Gastrocnemius medialis (tissue), 4 donors: ENCODE data around the gene ANKRD31. TPM values are rescaled to one million over a fixed set of nuclear protein-coding genes. Genes with fewer than 3 reads are reported as not detected.
"Not testable (repeated sequence)": the region's sequence is repeated elsewhere in the genome, so short reads cannot be mapped to it uniquely, and the experiment has no call there.

Source experiments
- ATAC-seq, 2 donors: fragments of 150-250 bp; one replicate each; pipeline ENCODE4 v1.9.1; 2016
- DNase-seq, 2 donors: peaks; one replicate each; pipeline ENCODE4 v3.0.0-alpha.2; 2019
- H3K27ac ChIP-seq, 4 donors: fragments of 200-600 bp; sonication (generic); 1 replicate in 1 of 4; 2 replicates in 3 of 4; pipeline ENCODE4 v1.5.1; 2016 to 2018; ENCODE audit warnings: mild to moderate bottlenecking in 2 of 4, moderate library complexity in 1 of 4
- H3K27me3 ChIP-seq, 3 donors: fragments of 200-600 bp; sonication (generic) in 2 of 3; 1 replicate in 1 of 3; 2 replicates in 2 of 3; pipeline versions ENCODE4 v1.5.1 to v1.6.0; 2016 to 2019; ENCODE audit warnings: mild to moderate bottlenecking in 1 of 3, moderate library complexity in 1 of 3
- H3K36me3 ChIP-seq, 2 donors: fragments of 200-600 bp; sonication (generic) in 1 of 2; one replicate each; pipeline ENCODE4 v1.5.1; 2017 to 2018
- H3K4me1 ChIP-seq, 2 donors: fragments of 200-600 bp; sonication (generic) in 1 of 2; one replicate each; pipeline ENCODE4 v1.5.1; 2016 to 2017; ENCODE audit warnings: mild to moderate bottlenecking in 2 of 2
- H3K4me3 ChIP-seq, 4 donors: fragments of 200-600 bp; sonication (generic) in 3 of 4; 1 replicate in 1 of 4; 2 replicates in 3 of 4; pipeline ENCODE4 v1.5.1; 2016 to 2019; ENCODE audit warnings: mild to moderate bottlenecking in 2 of 4
- H3K9me3 ChIP-seq, 3 donors: fragments of 200-600 bp; sonication (generic) in 2 of 3; 1 replicate in 1 of 3; 2 replicates in 2 of 3; pipeline ENCODE4 v1.5.1; 2016 to 2019
- POLR2A ChIP-seq, 2 donors: fragments of 450-650 bp; IDR thresholded peaks; one replicate each; pipeline ENCODE4 v1.6.1; 2017; ENCODE audit warnings: antibody characterized with exemption in 2 of 2, mild to moderate bottlenecking in 2 of 2, moderate library complexity in 2 of 2
- in situ Hi-C, 4 donors: fragments of 200-750 bp; cut with MboI; loops; one replicate each; pipeline versions ENCODE4 v1.15.0 to v1.8.0; 2017; ENCODE audit warnings: low sequenced_read_pairs in 4 of 4
- intact Hi-C: fragments of 100-400 bp; cut with DNase I; formaldehyde crosslinking; loops from one replicate; pipeline ENCODE4 v1.15.1; 2023; ENCODE audit warnings: low total_unique reads
- total RNA-seq, 4 donors: library from RNA; depleted of rRNA; stranded (reverse); fragments of >200 nt; gene quantifications; one replicate each; pipeline versions ENCODE4 v1.1.0 to v1.2.3, GENCODE V29; 2016
- TF ChIP-seq, protein P1 (sequence below), 5 experiments: fragments of 450-650 bp in 3 of 5; fragments of 200-600 bp in 2 of 5; sonication (generic) in 2 of 5; IDR thresholded peaks in 4 of 5; conservative IDR thresholded peaks in 1 of 5; 1 replicate in 4 of 5; 2 replicates in 1 of 5; pipeline ENCODE4 v1.5.1; 2016 to 2019; ENCODE audit warnings: antibody characterized with exemption in 5 of 5, mild to moderate bottlenecking in 3 of 5, moderate library complexity in 3 of 5

ANKRD31 gene
- total RNA-seq, 4 donors from 2014 or later = 0.03 TPM; not detected in 3

DNA sequence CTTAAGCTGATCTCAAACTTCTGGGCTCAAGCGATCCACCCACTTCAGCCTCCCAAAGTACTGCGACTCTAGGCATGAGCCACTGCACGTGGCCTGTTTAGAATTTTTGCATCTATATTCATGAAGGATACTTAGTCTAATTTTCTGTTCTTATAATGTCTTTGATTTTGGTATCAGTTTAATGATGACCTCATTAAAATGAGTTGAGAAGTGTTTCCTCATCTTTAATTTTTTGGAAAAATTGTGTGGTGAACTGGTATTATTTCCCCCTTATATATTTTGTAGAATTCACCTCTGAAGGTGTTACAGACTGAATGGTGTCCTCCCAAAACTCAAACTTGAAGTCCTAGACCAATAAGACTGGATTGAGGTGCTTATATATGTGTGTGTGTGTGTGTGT is 46.5 kb downstream of the ANKRD31 start:
- no peak for ATAC-seq
- in situ Hi-C loops = no loop called here
- no peak overlapping the region for H3K4me3 ChIP-seq

DNA sequence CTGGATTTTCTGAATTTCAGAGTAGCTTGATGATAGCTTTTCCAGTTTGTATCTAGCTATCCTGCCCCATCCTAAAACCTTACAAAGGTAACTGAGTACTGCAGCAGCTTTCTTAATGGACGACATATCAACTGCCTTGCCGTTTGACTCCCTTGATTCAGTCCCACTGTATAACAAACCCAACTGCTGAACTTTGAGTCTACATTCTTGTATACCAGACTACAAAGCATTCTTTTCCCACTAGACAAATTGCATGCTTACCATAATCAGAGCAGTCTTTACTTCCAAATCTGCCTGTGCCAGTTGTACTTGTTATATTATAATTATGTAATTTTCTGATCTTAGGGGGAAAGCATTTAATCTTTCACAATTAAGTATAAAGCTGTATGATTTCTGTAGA is 47.3 kb downstream of the ANKRD31 start:
- Histone ChIP-seq H3K36me3 (no peaks in the 10 kb centered on the region), H3K27me3 (no peaks in the 10 kb centered on the region), H3K9me3 (no peaks in the 10 kb centered on the region), H3K4me1 (no peaks in the 10 kb centered on the region), H3K4me3 (no peak overlapping the region), H3K27ac (no peak overlapping the region)
- intact Hi-C loops (no loop called here), in situ Hi-C loops (no loop called here)
- TF ChIP-seq POLR2A (IDR thresholded peaks at IDR 0.05) = no peak
- TF ChIP-seq, protein P1, sequence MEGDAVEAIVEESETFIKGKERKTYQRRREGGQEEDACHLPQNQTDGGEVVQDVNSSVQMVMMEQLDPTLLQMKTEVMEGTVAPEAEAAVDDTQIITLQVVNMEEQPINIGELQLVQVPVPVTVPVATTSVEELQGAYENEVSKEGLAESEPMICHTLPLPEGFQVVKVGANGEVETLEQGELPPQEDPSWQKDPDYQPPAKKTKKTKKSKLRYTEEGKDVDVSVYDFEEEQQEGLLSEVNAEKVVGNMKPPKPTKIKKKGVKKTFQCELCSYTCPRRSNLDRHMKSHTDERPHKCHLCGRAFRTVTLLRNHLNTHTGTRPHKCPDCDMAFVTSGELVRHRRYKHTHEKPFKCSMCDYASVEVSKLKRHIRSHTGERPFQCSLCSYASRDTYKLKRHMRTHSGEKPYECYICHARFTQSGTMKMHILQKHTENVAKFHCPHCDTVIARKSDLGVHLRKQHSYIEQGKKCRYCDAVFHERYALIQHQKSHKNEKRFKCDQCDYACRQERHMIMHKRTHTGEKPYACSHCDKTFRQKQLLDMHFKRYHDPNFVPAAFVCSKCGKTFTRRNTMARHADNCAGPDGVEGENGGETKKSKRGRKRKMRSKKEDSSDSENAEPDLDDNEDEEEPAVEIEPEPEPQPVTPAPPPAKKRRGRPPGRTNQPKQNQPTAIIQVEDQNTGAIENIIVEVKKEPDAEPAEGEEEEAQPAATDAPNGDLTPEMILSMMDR (IDR thresholded peaks at IDR 0.05 in 4 of 5, conservative IDR thresholded peaks at IDR 0.05 in 1 of 5) = no peak
- DNase-seq (no peak), ATAC-seq (no peak)

More for the DNA sequence above, 46.5 kb downstream of the ANKRD31 start:
- DNase-seq = no peak
- Histone ChIP-seq H3K9me3 (no peaks in the 10 kb centered on the region), H3K27ac (no peak overlapping the region), H3K36me3 (no peaks in the 10 kb centered on the region), H3K27me3 (no peaks in the 10 kb centered on the region), H3K4me1 (no peaks in the 10 kb centered on the region)
- TF ChIP-seq, protein P1 (IDR thresholded peaks at IDR 0.05 in 4 of 5, conservative IDR thresholded peaks at IDR 0.05 in 1 of 5) = no peak
- no peak for TF ChIP-seq POLR2A (IDR thresholded peaks at IDR 0.05)
- intact Hi-C loops = no loop called here

DNA sequence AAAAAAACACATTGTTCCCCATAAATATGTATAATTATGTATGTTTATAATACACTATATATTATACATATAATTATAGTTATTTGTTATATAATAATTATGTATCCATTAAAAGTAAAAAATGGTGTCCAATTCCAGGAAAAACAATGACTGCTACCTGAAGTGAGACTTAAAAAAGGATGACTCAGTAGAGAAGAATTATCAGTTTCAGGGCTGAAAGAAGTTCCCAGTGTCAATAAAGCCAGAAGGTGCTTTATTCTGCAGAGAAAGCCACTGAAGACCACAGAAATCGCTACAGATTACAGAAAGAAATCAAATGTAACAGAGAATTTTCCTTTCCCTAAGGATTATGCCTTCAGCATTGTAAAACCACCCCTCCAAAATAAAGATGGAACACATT is 50.9 kb downstream of the ANKRD31 start:
- in situ Hi-C loops = no loop called here
- H3K27ac ChIP-seq = no peak overlapping the region
- no peak for ATAC-seq

DNA sequence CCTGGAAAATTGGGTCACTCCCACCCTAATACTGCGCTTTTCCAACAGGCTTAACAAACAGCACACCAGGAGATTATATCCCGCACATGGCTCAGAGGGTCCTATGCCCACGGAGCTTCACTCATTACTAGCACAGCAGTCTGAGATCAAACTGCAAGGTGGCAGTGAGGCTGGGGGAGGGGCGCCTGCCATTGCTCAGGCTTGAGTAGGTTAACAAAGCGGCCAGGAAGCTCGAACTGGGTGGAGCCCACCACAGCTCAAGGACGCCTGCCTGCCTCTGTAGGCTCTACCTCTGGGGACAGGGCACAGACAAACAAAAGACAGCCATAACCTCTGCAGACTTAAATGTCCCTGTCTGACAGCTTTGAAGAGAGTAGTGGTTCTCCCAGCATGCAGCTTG is 60.7 kb downstream of the ANKRD31 start:
- ATAC-seq, H3K27ac ChIP-seq, H3K4me1 ChIP-seq, H3K4me3 ChIP-seq, intact Hi-C loops, in situ Hi-C loops, DNase-seq, H3K9me3 ChIP-seq, H3K36me3 ChIP-seq, H3K27me3 ChIP-seq: not testable (repeated sequence)

More for the DNA sequence above, 50.9 kb downstream of the ANKRD31 start:
- Histone ChIP-seq H3K36me3 (no peaks in the 10 kb centered on the region), H3K9me3 (no peaks in the 10 kb centered on the region), H3K4me1 (no peaks in the 10 kb centered on the region), H3K4me3 (no peak overlapping the region), H3K27me3 (no peaks in the 10 kb centered on the region)
- TF ChIP-seq POLR2A (IDR thresholded peaks at IDR 0.05) = no peak
- TF ChIP-seq, protein P1 (IDR thresholded peaks at IDR 0.05 in 4 of 5, conservative IDR thresholded peaks at IDR 0.05 in 1 of 5) = no peak
- DNase-seq = no peak
- intact Hi-C loops = no loop called here

DNA sequence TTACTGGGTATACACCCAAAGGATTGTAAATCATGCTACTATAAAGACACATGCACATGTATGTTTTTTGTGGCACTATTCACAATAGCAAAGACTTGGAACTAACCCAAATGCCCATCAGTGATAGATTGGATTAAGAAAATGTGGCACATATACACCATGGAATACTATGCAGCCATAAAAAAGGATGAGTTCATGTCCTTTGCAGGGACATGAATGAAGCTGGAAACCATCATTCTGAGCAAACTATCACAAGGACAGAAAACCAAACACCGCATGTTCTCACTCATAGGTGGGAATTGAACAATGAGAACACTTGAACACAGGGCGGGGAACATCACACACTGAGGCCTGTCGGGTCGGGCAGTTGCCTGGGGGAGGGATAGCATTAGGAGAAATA is 61.8 kb downstream of the ANKRD31 start:
- in situ Hi-C loops, intact Hi-C loops, H3K36me3 ChIP-seq, H3K9me3 ChIP-seq, H3K27ac ChIP-seq, H3K27me3 ChIP-seq, DNase-seq, H3K4me1 ChIP-seq, H3K4me3 ChIP-seq, ATAC-seq: not testable (repeated sequence)

DNA sequence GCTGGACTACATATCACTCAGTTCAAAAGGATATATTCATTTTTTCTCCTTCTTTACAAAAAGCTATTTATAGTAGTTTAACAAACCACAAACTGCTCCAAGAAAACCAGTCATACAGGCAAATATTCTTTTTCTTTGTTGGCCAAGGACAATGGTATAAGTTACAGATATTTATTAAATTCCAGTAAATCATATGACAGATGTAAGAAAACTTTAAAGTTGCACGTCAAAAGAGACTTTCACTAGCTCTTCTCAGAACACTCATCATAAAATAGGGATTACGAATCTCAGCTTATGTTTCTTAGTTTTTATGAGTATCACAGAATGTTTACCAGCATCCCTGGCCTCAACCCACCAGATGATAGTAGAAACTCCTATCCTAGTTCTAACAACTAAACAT is 67.2 kb downstream of the ANKRD31 start:
- Histone ChIP-seq H3K27ac (no peak overlapping the region), H3K4me3 (no peak overlapping the region), H3K4me1 (no peaks in the 10 kb centered on the region), H3K36me3 (no peaks in the 10 kb centered on the region), H3K9me3 (no peaks in the 10 kb centered on the region), H3K27me3 (no peaks in the 10 kb centered on the region)
- DNase-seq (no peak), ATAC-seq (no peak)
- no peak for TF ChIP-seq POLR2A (IDR thresholded peaks at IDR 0.05)
- TF ChIP-seq, protein P1 (IDR thresholded peaks at IDR 0.05 in 4 of 5, conservative IDR thresholded peaks at IDR 0.05 in 1 of 5) = no peak
- intact Hi-C loops = no loop called here
- in situ Hi-C loops = no loop called here
